Measurements from ENCODE around the gene MRPL36.

- TF ChIP-seq CTCF (IDR thresholded peaks at IDR 0.05) (no peak), POLR2A (IDR thresholded peaks at IDR 0.05) (no peak), EP300 (IDR thresholded peaks at IDR 0.05) (no peak)
Measured at GRCh38 chr5:1821862-1822261, 22.2 kb upstream of the MRPL36 start.

Measured in ovary (tissue), 3 donors.